WTC11 (cell line): ENCODE data around the gene GFPT2. TPM values are rescaled to one million over a fixed set of nuclear protein-coding genes. Genes with fewer than 3 reads are reported as not detected.

Experiments used
- ATAC-seq: fragments of 200-7000 bp; cut with Tn5 transposase; 2 replicates; pipeline ENCODE4 v1.10.0; 2021; ENCODE audit warnings: mild to moderate bottlenecking, moderate library complexity
- CTCF ChIA-PET: fragments of 300-600 bp; sonication (Branson Sonifier 250); formaldehyde crosslinking; loops from one replicate; lab custom pipeline; 2021; ENCODE audit warnings: antibody characterized with exemption; lab: Charles Lee
- POLR2A ChIA-PET: fragments of 350-600 bp; sonication (Branson Sonifier 250); formaldehyde crosslinking; loops from one replicate; lab custom pipeline; 2021; ENCODE audit warnings: antibody characterized with exemption; lab: Charles Lee
- DNase-seq: peaks from one replicate; pipeline ENCODE4 v3.0.0; 2021; ENCODE audit warnings: low spot score
- H3K27ac Mint-ChIP-seq: 2 replicates; pipeline ENCODE4 v1.8.0; 2021; ENCODE audit warnings: mixed read lengths
- H3K27me3 Mint-ChIP-seq: 2 replicates; pipeline ENCODE4 v1.8.0; 2021; ENCODE audit warnings: low read depth, mild to moderate bottlenecking, moderate library complexity, mixed read lengths
- H3K36me3 Mint-ChIP-seq: 2 replicates; pipeline ENCODE4 v1.8.0; 2021; ENCODE audit warnings: mixed read lengths
- H3K4me1 Mint-ChIP-seq: 2 replicates; pipeline ENCODE4 v1.8.0; 2022; ENCODE audit warnings: mixed read lengths
- H3K4me3 Mint-ChIP-seq: 2 replicates; pipeline ENCODE4 v1.8.0; 2021; ENCODE audit warnings: mild to moderate bottlenecking, moderate library complexity, mixed read lengths
- H3K9me3 Mint-ChIP-seq: 2 replicates; pipeline ENCODE4 v1.8.0; 2021; ENCODE audit warnings: mixed read lengths
- CDX4 ChIP-seq: fragments of 250-450 bp; sonication (Bioruptor Pico); IDR thresholded peaks from 2 replicates; pipeline ENCODE4 v1.9.0; 2021; ENCODE audit warnings: moderate library complexity, mild to moderate bottlenecking, inconsistent platforms, borderline replicate concordance
- E2F5 ChIP-seq: sonication (generic); formaldehyde crosslinking; IDR thresholded peaks from 2 replicates; pipeline ENCODE4 v1.8.1; 2022; ENCODE audit warnings: mild to moderate bottlenecking, moderate library complexity, missing genetic modification reagents
- ELF4 ChIP-seq: sonication (generic); formaldehyde crosslinking; IDR thresholded peaks from 2 replicates; pipeline ENCODE4 v1.8.1; 2022; ENCODE audit warnings: low read depth, mild to moderate bottlenecking, moderate library complexity, missing genetic modification reagents
- EMX1 ChIP-seq: fragments of 250-450 bp; sonication (Bioruptor Pico); IDR thresholded peaks from 2 replicates; pipeline ENCODE4 v1.8.0; 2021; ENCODE audit warnings: mild to moderate bottlenecking
- ETV6 ChIP-seq: sonication (generic); formaldehyde crosslinking; IDR thresholded peaks from 2 replicates; pipeline ENCODE4 v1.8.1; 2022; ENCODE audit warnings: mild to moderate bottlenecking, missing genetic modification reagents
- FOXK1 ChIP-seq: sonication (generic); formaldehyde crosslinking; IDR thresholded peaks from 2 replicates; pipeline ENCODE4 v1.8.0; 2022; ENCODE audit warnings: mild to moderate bottlenecking, moderate library complexity, missing genetic modification reagents
- GTF2I ChIP-seq: fragments of 250-450 bp; sonication (Bioruptor Pico); conservative IDR thresholded peaks from 2 replicates; pipeline ENCODE4 v1.4.0; 2021; ENCODE audit warnings: mild to moderate bottlenecking
- IRF1 ChIP-seq: sonication (generic); formaldehyde crosslinking; IDR thresholded peaks from 2 replicates; pipeline ENCODE4 v1.8.0; 2023; ENCODE audit warnings: missing genetic modification reagents
- JAZF1 ChIP-seq: fragments of 250-450 bp; sonication (Bioruptor Pico); IDR thresholded peaks from 2 replicates; pipeline ENCODE4 v1.9.0; 2021; ENCODE audit warnings: moderate library complexity, mild to moderate bottlenecking, inconsistent platforms
- MLX ChIP-seq: sonication (generic); formaldehyde crosslinking; IDR thresholded peaks from 2 replicates; pipeline ENCODE4 v1.8.1; 2023; ENCODE audit warnings: mild to moderate bottlenecking, missing genetic modification reagents, moderate library complexity
- MYBL2 ChIP-seq: sonication (generic); formaldehyde crosslinking; IDR thresholded peaks from 2 replicates; pipeline ENCODE4 v1.8.1; 2023; ENCODE audit warnings: mild to moderate bottlenecking, moderate library complexity, missing genetic modification reagents
- NFYB ChIP-seq: sonication (generic); formaldehyde crosslinking; conservative IDR thresholded peaks from 2 replicates; pipeline ENCODE4 v1.8.0; 2022; ENCODE audit warnings: low read depth, missing genetic modification reagents
- NR1H2 ChIP-seq: sonication (generic); formaldehyde crosslinking; IDR thresholded peaks from 2 replicates; pipeline ENCODE4 v1.9.0; 2021; ENCODE audit warnings: mild to moderate bottlenecking, moderate library complexity, missing genetic modification reagents
- NR2C2 ChIP-seq: sonication (generic); formaldehyde crosslinking; IDR thresholded peaks from 2 replicates; pipeline ENCODE4 v1.8.0; 2022; ENCODE audit warnings: mild to moderate bottlenecking, missing genetic modification reagents
- NR3C1 ChIP-seq: sonication (generic); formaldehyde crosslinking; conservative IDR thresholded peaks from 2 replicates; pipeline ENCODE4 v1.8.1; 2023; ENCODE audit warnings: low read depth, mild to moderate bottlenecking, missing genetic modification reagents
- SMAD4 ChIP-seq: sonication (generic); formaldehyde crosslinking; IDR thresholded peaks from 2 replicates; pipeline ENCODE4 v1.8.0; 2022; ENCODE audit warnings: mild to moderate bottlenecking, missing genetic modification reagents
- USF2 ChIP-seq: sonication (generic); formaldehyde crosslinking; IDR thresholded peaks from 2 replicates; pipeline ENCODE4 v1.8.1; 2023; ENCODE audit warnings: mild to moderate bottlenecking, missing genetic modification reagents, moderate library complexity
- ZBTB21 ChIP-seq: sonication (generic); formaldehyde crosslinking; IDR thresholded peaks from 2 replicates; pipeline ENCODE4 v1.8.1; 2023; ENCODE audit warnings: mild to moderate bottlenecking, missing genetic modification reagents, borderline replicate concordance
- ZNF232 ChIP-seq: sonication (generic); formaldehyde crosslinking; IDR thresholded peaks from 2 replicates; pipeline ENCODE4 v1.8.0; 2022; ENCODE audit warnings: mild to moderate bottlenecking, missing genetic modification reagents
- ZNF512 ChIP-seq: sonication (generic); formaldehyde crosslinking; IDR thresholded peaks from 2 replicates; pipeline ENCODE4 v1.8.1; 2022; ENCODE audit warnings: missing genetic modification reagents, borderline replicate concordance
- ZNF671 ChIP-seq: fragments of 250-450 bp; sonication (Bioruptor Pico); IDR thresholded peaks from 2 replicates; pipeline ENCODE4 v1.8.0; 2021; ENCODE audit warnings: mild to moderate bottlenecking
- total RNA-seq: library from RNA; stranded (reverse); gene quantifications from 3 replicates; pipeline ENCODE4 v1.2.3, GENCODE V29; 2021

Gene GFPT2
- total RNA-seq, 1 experiment from 2014 or later, result 124 TPM

- Mint-ChIP-seq H3K9me3 (no peaks in the 10 kb centered on the region), H3K36me3 (no peaks in the 10 kb centered on the region), H3K4me3 (no peak overlapping the region), H3K27me3 (no peaks in the 10 kb centered on the region), H3K4me1 (peaks cover 4% of the 10 kb centered on the region; the same call in 1 of the 2 replicates), H3K27ac (no peak overlapping the region)
- ChIA-PET CTCF (interaction anchor here (0.6 kb wide), 2 partner anchors 96 to 125 kb away, joined by 3 to 5 read pairs; no protein-coding TSS in a partner anchor), POLR2A (no interaction called here)
- ATAC-seq, result no peak
- no peak for DNase-seq
- TF ChIP-seq ZBTB21 (CRISPR knock-in tag) (no peak), NR2C2 (CRISPR knock-in tag) (no peak), GTF2I (CRISPR knock-in tag) (no peak), FOXK1 (CRISPR knock-in tag) (no peak), ZNF671 (CRISPR knock-in tag) (no peak), ELF4 (CRISPR knock-in tag) (no peak), IRF1 (CRISPR knock-in tag) (no peak), ZNF232 (no peak), ETV6 (CRISPR knock-in tag) (no peak), JAZF1 (CRISPR knock-in tag) (no peak), SMAD4 (CRISPR knock-in tag) (no peak), CDX4 (CRISPR knock-in tag) (no peak), ZNF512 (no peak), EMX1 (CRISPR knock-in tag) (no peak)
Observed at GRCh38 chr5:180375955-180376354, 22.8 kb upstream of the GFPT2 start.

GRCh38 chr5:180375291-180375690 lies 22.2 kb upstream of the GFPT2 start:
- ATAC-seq (no peak), DNase-seq (no peak)
- no peaks in the 10 kb centered on the region for H3K9me3 Mint-ChIP-seq
- TF ChIP-seq NFYB (no peak), E2F5 (CRISPR knock-in tag) (no peak), MYBL2 (CRISPR knock-in tag) (no peak), MLX (CRISPR knock-in tag) (no peak), USF2 (CRISPR knock-in tag) (no peak), NR3C1 (no peak), NR1H2 (no peak)
- H3K27me3 Mint-ChIP-seq, result no peaks in the 10 kb centered on the region
- ChIA-PET POLR2A (no interaction called here), CTCF (interaction anchor here (1.2 kb wide), 1 partner anchor 60 kb away, joined by 4 read pairs; no protein-coding TSS in a partner anchor)
- H3K27ac Mint-ChIP-seq, result no peak overlapping the region
- no peak overlapping the region for H3K4me3 Mint-ChIP-seq
- H3K36me3 Mint-ChIP-seq, result no peaks in the 10 kb centered on the region
- H3K4me1 Mint-ChIP-seq, result peaks cover 4% of the 10 kb centered on the region; the same call in 1 of the 2 replicates
